Measurements from ENCODE around the gene LAPTM5.

The LAPTM5 gene

GRCh38 chr1:30693366-30693765 lies 64.2 kb downstream of the LAPTM5 start:
- TF ChIP-seq TAF1 (IDR thresholded peaks at IDR 0.05; ENCODE audit: borderline replicate concordance, insufficient read depth, low read length) (no peak), FOXP2 (optimal IDR thresholded peaks at IDR 0.05; ENCODE audit: borderline replicate concordance, extremely low read depth, extremely low read length, insufficient read depth) (no peak), POLR2AphosphoS5 (IDR thresholded peaks at IDR 0.05; ENCODE audit: low read depth, low read length) (no peak), SIN3A (IDR thresholded peaks at IDR 0.05; ENCODE audit: borderline replicate concordance, insufficient read depth, low read length) (no peak), REST (IDR thresholded peaks at IDR 0.05; ENCODE audit: insufficient read depth in 1 of 2, low read depth in 2 of 2, low read length in 2 of 2) (no peak)

- no peak for TF ChIP-seq FOXP2 (optimal IDR thresholded peaks at IDR 0.05; ENCODE audit: borderline replicate concordance, extremely low read depth, extremely low read length, insufficient read depth)
- TF ChIP-seq POLR2AphosphoS5 (IDR thresholded peaks at IDR 0.05; ENCODE audit: low read depth, low read length): no peak
- no peak for TF ChIP-seq TAF1 (IDR thresholded peaks at IDR 0.05; ENCODE audit: borderline replicate concordance, insufficient read depth, low read length)
- TF ChIP-seq SIN3A (IDR thresholded peaks at IDR 0.05; ENCODE audit: borderline replicate concordance, insufficient read depth, low read length): no peak
- TF ChIP-seq REST (IDR thresholded peaks at IDR 0.05; ENCODE audit: insufficient read depth in 1 of 2, low read depth in 2 of 2, low read length in 2 of 2): no peak
Observed at GRCh38 chr1:30692948-30693301, 64.6 kb downstream of the LAPTM5 start.

GRCh38 chr1:30692201-30692947 lies 65.2 kb downstream of the LAPTM5 start:
- TF ChIP-seq TAF1 (IDR thresholded peaks at IDR 0.05; ENCODE audit: borderline replicate concordance, insufficient read depth, low read length): no peak
- no peak for TF ChIP-seq REST (IDR thresholded peaks at IDR 0.05; ENCODE audit: insufficient read depth in 1 of 2, low read depth in 2 of 2, low read length in 2 of 2)
- TF ChIP-seq FOXP2 (optimal IDR thresholded peaks at IDR 0.05; ENCODE audit: borderline replicate concordance, extremely low read depth, extremely low read length, insufficient read depth): no peak
- TF ChIP-seq SIN3A (IDR thresholded peaks at IDR 0.05; ENCODE audit: borderline replicate concordance, insufficient read depth, low read length): no peak
- TF ChIP-seq POLR2AphosphoS5 (IDR thresholded peaks at IDR 0.05; ENCODE audit: low read depth, low read length): no peak

GRCh38 chr1:30691480-30691879 lies 66.1 kb downstream of the LAPTM5 start:
- no peak for TF ChIP-seq TAF1 (IDR thresholded peaks at IDR 0.05; ENCODE audit: borderline replicate concordance, insufficient read depth, low read length)
- no peak for TF ChIP-seq REST (IDR thresholded peaks at IDR 0.05; ENCODE audit: insufficient read depth in 1 of 2, low read depth in 2 of 2, low read length in 2 of 2)
- TF ChIP-seq POLR2AphosphoS5 (IDR thresholded peaks at IDR 0.05; ENCODE audit: low read depth, low read length): no peak
